HG02763 (cell line): Measurements from ENCODE around the gene MYO5A.

ENCODE experiments used
- ATAC-seq: cut with Tn5 transposase; IDR thresholded peaks from one replicate; pipeline ENCODE4 v1.9.1; 2021; ENCODE audit warnings: mild to moderate bottlenecking, moderate library complexity; ENCODE audit not compliant: unreplicated experiment

Gene MYO5A

GRCh38 chr15:52338058-52338457 is 190.6 kb downstream of the MYO5A start:
- ATAC-seq, result no peak

- no peak for ATAC-seq
Measured at GRCh38 chr15:52337198-52337853, 191.4 kb downstream of the MYO5A start.

- no peak for ATAC-seq
Measured at GRCh38 chr15:52336529-52336928, 192.2 kb downstream of the MYO5A start.

- no peak for ATAC-seq
Measured at GRCh38 chr15:52334491-52335160, 194.1 kb downstream of the MYO5A start.

GRCh38 chr15:52331490-52332240 is 197.0 kb downstream of the MYO5A start:
- ATAC-seq, result peak; percentile 88

GRCh38 chr15:52329987-52330386 is 198.7 kb downstream of the MYO5A start:
- no peak for ATAC-seq

GRCh38 chr15:52329150-52329549 is 199.5 kb downstream of the MYO5A start:
- no peak for ATAC-seq

- no peak for ATAC-seq
Measured at GRCh38 chr15:52328680-52329079, 200.0 kb downstream of the MYO5A start.

- ATAC-seq, result no peak
Measured at GRCh38 chr15:52326756-52327155, 201.9 kb downstream of the MYO5A start.

GRCh38 chr15:52324109-52324508 is 204.6 kb downstream of the MYO5A start:
- ATAC-seq, result no peak

GRCh38 chr15:52318729-52319500 is 209.8 kb downstream of the MYO5A start:
- ATAC-seq, result no peak

GRCh38 chr15:52317688-52318087 is 211.0 kb downstream of the MYO5A start:
- no peak for ATAC-seq

- ATAC-seq, result no peak
Measured at GRCh38 chr15:52317022-52317421, 211.7 kb downstream of the MYO5A start.

- ATAC-seq, result peak; percentile 53
Measured at GRCh38 chr15:52309154-52309548, 219.5 kb downstream of the MYO5A start.

GRCh38 chr15:52308446-52309153 is 220.1 kb downstream of the MYO5A start:
- ATAC-seq, result peak; percentile 75

GRCh38 chr15:52307847-52308246 is 220.8 kb downstream of the MYO5A start:
- ATAC-seq, result no peak

- no peak for ATAC-seq
Measured at GRCh38 chr15:52306270-52306669, 222.4 kb downstream of the MYO5A start.

GRCh38 chr15:52303093-52303772 is 225.4 kb downstream of the MYO5A start:
- no peak for ATAC-seq

GRCh38 chr15:52301265-52301847 is 227.3 kb downstream of the MYO5A start:
- no peak for ATAC-seq
